ENCODE results near the gene FRAT1.

The FRAT1 gene

GRCh38 chr10:97356318-97356914 is 37.3 kb downstream of the FRAT1 start:
- Histone ChIP-seq H3K27me3 (ENCODE audit: insufficient read depth, low read depth, severe bottlenecking) (no peaks in the 10 kb centered on the region), H3K4me3 (ENCODE audit: low read depth, low read length) (no peak overlapping the region), H3K36me3 (peaks cover 9% of the 10 kb centered on the region), H3K27ac (no peak overlapping the region), H3K9me3 (ENCODE audit: severe bottlenecking) (no peaks in the 10 kb centered on the region)
- DNase-seq: no peak
- no peak for TF ChIP-seq CTCF (IDR thresholded peaks at IDR 0.05; ENCODE audit: low read depth, low read length)

GRCh38 chr10:97356918-97357317 is 37.8 kb downstream of the FRAT1 start:
- Histone ChIP-seq H3K36me3 (peaks cover 9% of the 10 kb centered on the region), H3K27me3 (ENCODE audit: insufficient read depth, low read depth, severe bottlenecking) (no peaks in the 10 kb centered on the region), H3K9me3 (ENCODE audit: severe bottlenecking) (no peaks in the 10 kb centered on the region), H3K27ac (no peak overlapping the region), H3K4me3 (ENCODE audit: low read depth, low read length) (no peak overlapping the region)
- TF ChIP-seq CTCF (IDR thresholded peaks at IDR 0.05; ENCODE audit: low read depth, low read length): no peak
- no peak for DNase-seq

GRCh38 chr10:97358349-97358748 is 39.3 kb downstream of the FRAT1 start:
- Histone ChIP-seq H3K4me3 (ENCODE audit: low read depth, low read length) (no peak overlapping the region), H3K9me3 (ENCODE audit: severe bottlenecking) (no peaks in the 10 kb centered on the region), H3K36me3 (peaks cover 9% of the 10 kb centered on the region), H3K27me3 (ENCODE audit: insufficient read depth, low read depth, severe bottlenecking) (no peaks in the 10 kb centered on the region), H3K27ac (no peak overlapping the region)
- TF ChIP-seq CTCF (IDR thresholded peaks at IDR 0.05; ENCODE audit: low read depth, low read length): no peak
- no peak for DNase-seq

GRCh38 chr10:97358781-97359180 is 39.7 kb downstream of the FRAT1 start:
- Histone ChIP-seq H3K9me3 (ENCODE audit: severe bottlenecking) (no peaks in the 10 kb centered on the region), H3K36me3 (peaks cover 12% of the 10 kb centered on the region), H3K27me3 (ENCODE audit: insufficient read depth, low read depth, severe bottlenecking) (no peaks in the 10 kb centered on the region), H3K27ac (no peak overlapping the region), H3K4me3 (ENCODE audit: low read depth, low read length) (no peak overlapping the region)
- DNase-seq: no peak
- no peak for TF ChIP-seq CTCF (IDR thresholded peaks at IDR 0.05; ENCODE audit: low read depth, low read length)

GRCh38 chr10:97360705-97361536 is 41.9 kb downstream of the FRAT1 start:
- peaks cover 13% of the 10 kb centered on the region for H3K36me3 ChIP-seq
- no peaks in the 10 kb centered on the region for H3K27me3 ChIP-seq (ENCODE audit: insufficient read depth, low read depth, severe bottlenecking)
- H3K4me3 ChIP-seq (ENCODE audit: low read depth, low read length): no peak overlapping the region
- H3K9me3 ChIP-seq (ENCODE audit: severe bottlenecking): no peaks in the 10 kb centered on the region
- no peak for DNase-seq
- no peak overlapping the region for H3K27ac ChIP-seq
- TF ChIP-seq CTCF (IDR thresholded peaks at IDR 0.05; ENCODE audit: low read depth, low read length): no peak
